GM12892 (cell line): Measurements from ENCODE around the gene GSTM5.
"Not testable (repeated sequence)": the region's sequence is repeated elsewhere in the genome, so short reads cannot be mapped to it uniquely, and the experiment has no call there.

Experiments
- POLR2A ChIP-seq: IDR thresholded peaks from 2 replicates; pipeline ENCODE4 v1.6.1; 2011; ENCODE audit warnings: low read depth, low read length, control low read depth
- POLR2AphosphoS5 ChIP-seq: IDR thresholded peaks from 2 replicates; pipeline ENCODE4 v1.6.1; 2011; ENCODE audit warnings: low read depth, low read length, control low read depth
- TAF1 ChIP-seq: IDR thresholded peaks from 2 replicates; pipeline ENCODE4 v1.6.1; 2011; ENCODE audit warnings: low read depth, mild to moderate bottlenecking, control low read depth, low read length, borderline replicate concordance

- TF ChIP-seq POLR2A, POLR2AphosphoS5, TAF1: not testable (repeated sequence)
Measured at GRCh38 chr1:109709822-109710221, 2.2 kb upstream of the GSTM5 start.
